GM18861 (cell line): ENCODE measurements around the gene MT1G.
"Not testable (repeated sequence)": the region's sequence is repeated elsewhere in the genome, so short reads cannot be mapped to it uniquely, and the experiment has no call there.

Experiments
- ATAC-seq: cut with Tn5 transposase; IDR thresholded peaks from one replicate; pipeline ENCODE4 v1.9.1; 2021; ENCODE audit not compliant: unreplicated experiment

MT1G gene

GRCh38 chr16:56637814-56638750, 29.8 kb downstream of the MT1G start, which contains the start of gene MT1A:
TSS of gene MT1A (plus strand) at chr16:56638666. CDS start at chr16:56638739, 73 bp downstream.
- no peak for ATAC-seq

- ATAC-seq = no peak
Observed at GRCh38 chr16:56636616-56637413, 31.1 kb downstream of the MT1G start.

- no peak for ATAC-seq
Observed at GRCh38 chr16:56635441-56635967, 32.4 kb downstream of the MT1G start.

GRCh38 chr16:56634715-56635440, 33.0 kb downstream of the MT1G start:
- ATAC-seq = no peak

- no peak for ATAC-seq
Observed at GRCh38 chr16:56633535-56633934, 34.3 kb downstream of the MT1G start.

GRCh38 chr16:56632848-56633365, 35.0 kb downstream of the MT1G start:
- no peak for ATAC-seq

- ATAC-seq = no peak
Observed at GRCh38 chr16:56632156-56632847, 35.6 kb downstream of the MT1G start, which contains the start of gene MT1M. TSS of gene MT1M (plus strand) at chr16:56632659. CDS start at chr16:56632732, 73 bp downstream.

GRCh38 chr16:56631832-56632155, 36.1 kb downstream of the MT1G start:
- ATAC-seq = no peak

GRCh38 chr16:56631197-56631596, 36.7 kb downstream of the MT1G start:
- ATAC-seq = no peak

- ATAC-seq = peak; percentile 90
Observed at GRCh38 chr16:56630134-56630533, 37.7 kb downstream of the MT1G start.

- ATAC-seq = no peak
Observed at GRCh38 chr16:56629531-56629930, 38.3 kb downstream of the MT1G start.

GRCh38 chr16:56628486-56629350, 39.1 kb downstream of the MT1G start:
- ATAC-seq = no peak

- ATAC-seq = no peak
Observed at GRCh38 chr16:56626685-56627084, 41.2 kb downstream of the MT1G start.

GRCh38 chr16:56625943-56626654, 41.8 kb downstream of the MT1G start:
- ATAC-seq = no peak

- ATAC-seq = no peak
Observed at GRCh38 chr16:56625140-56625942, 42.5 kb downstream of the MT1G start, which contains the start of gene MT1E. TSS of gene MT1E (plus strand) at chr16:56625781. CDS start at chr16:56625852, 71 bp downstream.

- no peak for ATAC-seq
Observed at GRCh38 chr16:56623637-56624036, 44.2 kb downstream of the MT1G start.

GRCh38 chr16:56623184-56623583, 44.7 kb downstream of the MT1G start:
- ATAC-seq = not testable (repeated sequence)
